Measurements from ENCODE around the gene OLFM3.

Gene OLFM3

GRCh38 chr1:101996825-101997465 lies at the start of gene OLFM3:
TSS of gene OLFM3 (minus strand) at chr1:101996926.
- peak; percentile 83 for DNase-seq

GRCh38 chr1:102045752-102046151 lies 49.0 kb upstream of the OLFM3 start:
- no peak for DNase-seq

GRCh38 chr1:102032534-102032933 lies 35.8 kb upstream of the OLFM3 start:
- DNase-seq: no peak

GRCh38 chr1:102019530-102019929 lies 22.8 kb upstream of the OLFM3 start:
- DNase-seq: no peak

GRCh38 chr1:102015728-102016127 lies 19.0 kb upstream of the OLFM3 start:
- no peak for DNase-seq

GRCh38 chr1:102002057-102002456 lies 5.3 kb upstream of the OLFM3 start:
- DNase-seq: peak; percentile 22

GRCh38 chr1:101995984-101996745 lies 561 bp downstream of the OLFM3 start:
- peak; percentile 78 for DNase-seq

- DNase-seq: peak; percentile 7
Measured at GRCh38 chr1:101993710-101994109, 3.0 kb downstream of the OLFM3 start.

- no peak for DNase-seq
Measured at GRCh38 chr1:101992821-101993575, 3.7 kb downstream of the OLFM3 start.

GRCh38 chr1:101980974-101981373 lies 15.8 kb downstream of the OLFM3 start:
- no peak for DNase-seq

- DNase-seq: no peak
Measured at GRCh38 chr1:101977266-101977665, 19.5 kb downstream of the OLFM3 start.

- DNase-seq: peak; percentile 10
Measured at GRCh38 chr1:101976161-101976560, 20.6 kb downstream of the OLFM3 start.

GRCh38 chr1:101975371-101975770 lies 21.4 kb downstream of the OLFM3 start:
- no peak for DNase-seq

GRCh38 chr1:101974599-101975274 lies 22.0 kb downstream of the OLFM3 start:
- no peak for DNase-seq

- peak; percentile 10 for DNase-seq
Measured at GRCh38 chr1:101971304-101971703, 25.4 kb downstream of the OLFM3 start.

- DNase-seq: no peak
Measured at GRCh38 chr1:101967871-101968270, 28.9 kb downstream of the OLFM3 start.

- DNase-seq: no peak
Measured at GRCh38 chr1:101965341-101965740, 31.4 kb downstream of the OLFM3 start.

- DNase-seq: no peak
Measured at GRCh38 chr1:101964708-101965107, 32.0 kb downstream of the OLFM3 start.

- peak; percentile 31 for DNase-seq
Measured at GRCh38 chr1:101960142-101960541, 36.6 kb downstream of the OLFM3 start.

GRCh38 chr1:101959456-101959855 lies 37.3 kb downstream of the OLFM3 start:
- DNase-seq: no peak

- no peak for DNase-seq
Measured at GRCh38 chr1:101957771-101958170, 39.0 kb downstream of the OLFM3 start.

GRCh38 chr1:101953623-101954022 lies 43.1 kb downstream of the OLFM3 start:
- DNase-seq: peak; percentile 76

- DNase-seq: no peak
Measured at GRCh38 chr1:101945884-101946283, 50.8 kb downstream of the OLFM3 start.

All from NCI-H82 (cell line).